Motor neuron (in vitro differentiated cells): ENCODE results near the gene PHLDB3. TPM values are rescaled to one million over a fixed set of nuclear protein-coding genes. Genes with fewer than 3 reads are reported as not detected.
"Not testable (repeated sequence)": the region's sequence is repeated elsewhere in the genome, so short reads cannot be mapped to it uniquely, and the experiment has no call there.

Experiments used
- ATAC-seq, 8 experiments: fragments of 200-7000 bp; cut with Tn5 transposase; replicated peaks in 6 of 8; 2 replicates each; pipeline ENCODE4 v1.8.0; 2021; ENCODE audit warnings: mild to moderate bottlenecking in 8 of 8, moderate library complexity in 8 of 8
- H3K27ac ChIP-seq, 2 donors: fragments of 250-450 bp; sonication (Bioruptor Pico); 2 replicates each; pipeline ENCODE4 v1.9.0; 2021; ENCODE audit warnings: antibody characterized with exemption in 2 of 2, mild to moderate bottlenecking in 2 of 2, moderate library complexity in 1 of 2
- H3K4me1 ChIP-seq, 2 donors: fragments of 250-450 bp; sonication (Bioruptor Pico); replicated peaks in 1 of 2; 2 replicates each; pipeline ENCODE4 v1.6.1; 2021; ENCODE audit warnings: antibody characterized with exemption in 2 of 2, mild to moderate bottlenecking in 2 of 2, moderate library complexity in 1 of 2
- H3K4me3 ChIP-seq, 5 donors: fragments of 250-450 bp; sonication (Bioruptor Pico); 2 replicates each; pipeline ENCODE4 v1.9.0; 2021; ENCODE audit warnings: antibody characterized with exemption in 5 of 5, mild to moderate bottlenecking in 5 of 5, moderate library complexity in 4 of 5
- WGBS, 10 experiments: fragments of 450-650 bp; shearing (Covaris generic); methylation state at CpG; one replicate each; pipeline ENCODE4 v1.0.0; 2022; 5-methylcytosine and 5-hydroxymethylcytosine counted together
- in situ Hi-C, 9 experiments: fragments of 400-800 bp; cut with MboI; loops; one replicate each; pipeline ENCODE4 v1.15.0; 2021; ENCODE audit warnings: low sequenced_read_pairs in 9 of 9, low pct_unique_long_range_greater_than_20kb in 2 of 9; ENCODE audit not compliant: unreplicated experiment in 9 of 9
- total RNA-seq, 8 experiments: library from RNA; unstranded; fragments of 300-600 nt; gene quantifications; 2 replicates each; pipeline versions ENCODE4 v1.2.3 to v1.2.4, GENCODE V29; 2022

Gene PHLDB3
- total RNA-seq: 10 to 100 TPM in 5 of 8 experiments, 1 to 10 TPM in 3; 3.9 to 17.7 (median 13.2) TPM

- peak; percentile 33 to 73 (median 69) for ATAC-seq
- H3K27ac ChIP-seq: peak within 1 kb of the TSS; percentile 14 to 80
- H3K4me1 ChIP-seq: peaks cover 0 to 6% of the 10 kb centered on the region in 2 donors
- peak within 1 kb of the TSS; percentile 49 to 65 (median 51) for H3K4me3 ChIP-seq
- WGBS, 10 experiments: 0 to 73% (median 0%) methylated on average over 1 to 4 of the region's 42 CpGs; no CpG with 5 or more reads in 7 of the 10 experiments
- in situ Hi-C loops: no loop called here
These were observed at the start of gene PHLDB3 for GRCh38 chr19:43504426-43505185. Gene PHLDB3 (minus strand): TSS chr19:43504746. CDS start chr19:43504118, 628 bp downstream.

- no peaks in the 10 kb centered on the region for H3K4me1 ChIP-seq
- no peak overlapping the region for H3K27ac ChIP-seq
- 33 to 100% (median 98%) methylated on average over 1 to 4 of the region's 4 CpGs; no CpG with 5 or more reads in 4 of the 10 experiments for WGBS, 10 experiments
- H3K4me3 ChIP-seq: no peak overlapping the region
- no peak for ATAC-seq
- in situ Hi-C loops: no loop called here
These were observed 49.1 kb upstream of the PHLDB3 start for GRCh38 chr19:43553656-43554055.

GRCh38 chr19:43552616-43553015, 48.1 kb upstream of the PHLDB3 start:
- in situ Hi-C loops: no loop called here
- no CpG with 5 or more reads among the region's 3 CpGs for WGBS, 10 experiments

GRCh38 chr19:43552198-43552450, 47.6 kb upstream of the PHLDB3 start:
- ATAC-seq: no peak
- WGBS, 10 experiments: no CpG with 5 or more reads among the region's 3 CpGs
- in situ Hi-C loops: no loop called here

More at GRCh38 chr19:43552616-43553015, 48.1 kb upstream of the PHLDB3 start:
- H3K4me3 ChIP-seq: no peak overlapping the region
- H3K4me1 ChIP-seq: no peaks in the 10 kb centered on the region
- no peak for ATAC-seq
- H3K27ac ChIP-seq: no peak overlapping the region

GRCh38 chr19:43551399-43552197, 47.1 kb upstream of the PHLDB3 start:
- Histone ChIP-seq H3K27ac (no peak overlapping the region), H3K4me3 (no peak overlapping the region), H3K4me1 (no peaks in the 10 kb centered on the region)
- no peak for ATAC-seq
- WGBS, 10 experiments: 0 to 100% (median 89%) methylated on average over 1 to 8 of the region's 23 CpGs; no CpG with 5 or more reads in 1 of the 10 experiments
- in situ Hi-C loops: no loop called here

More at GRCh38 chr19:43552198-43552450, 47.6 kb upstream of the PHLDB3 start:
- Histone ChIP-seq H3K27ac (no peak overlapping the region), H3K4me1 (no peaks in the 10 kb centered on the region), H3K4me3 (no peak overlapping the region)

- 54 to 100% (median 90%) methylated on average over 1 to 2 of the region's 2 CpGs; no CpG with 5 or more reads in 2 of the 10 experiments for WGBS, 10 experiments
- no peak overlapping the region for H3K4me3 ChIP-seq
- peak in 1 of 8 experiments; percentile 35 for ATAC-seq
- in situ Hi-C loops: no loop called here
- no peak overlapping the region for H3K27ac ChIP-seq
- no peaks in the 10 kb centered on the region for H3K4me1 ChIP-seq
These were observed 44.2 kb upstream of the PHLDB3 start for GRCh38 chr19:43548706-43549105.

- no CpG with 5 or more reads among the region's 24 CpGs for WGBS, 10 experiments
- H3K27ac ChIP-seq, H3K4me3 ChIP-seq, in situ Hi-C loops, H3K4me1 ChIP-seq, ATAC-seq: not testable (repeated sequence)
These were observed 43.4 kb upstream of the PHLDB3 start for GRCh38 chr19:43547926-43548325.

- WGBS, 10 experiments: 100% methylated on average over 1 of the region's 3 CpGs; no CpG with 5 or more reads in 8 of the 10 experiments
- in situ Hi-C loops: no loop called here
- Histone ChIP-seq H3K27ac (no peak overlapping the region), H3K4me3 (no peak overlapping the region), H3K4me1 (no peaks in the 10 kb centered on the region)
- ATAC-seq: no peak
These were observed 42.0 kb upstream of the PHLDB3 start for GRCh38 chr19:43546581-43546980.

- no peak overlapping the region for H3K27ac ChIP-seq
- ATAC-seq: peak in 1 of 8 experiments; percentile 43
- no peaks in the 10 kb centered on the region for H3K4me1 ChIP-seq
- in situ Hi-C loops: no loop called here
- WGBS, 10 experiments: no CpG with 5 or more reads among the region's 2 CpGs
- no peak overlapping the region for H3K4me3 ChIP-seq
These were observed 41.4 kb upstream of the PHLDB3 start for GRCh38 chr19:43545981-43546380.

- Histone ChIP-seq H3K4me3 (no peak overlapping the region), H3K4me1 (no peaks in the 10 kb centered on the region), H3K27ac (no peak overlapping the region)
- WGBS, 10 experiments: 80 to 94% (median 88%) methylated on average over 1 to 5 of the region's 5 CpGs; no CpG with 5 or more reads in 5 of the 10 experiments
- no peak for ATAC-seq
- in situ Hi-C loops: no loop called here
These were observed 40.7 kb upstream of the PHLDB3 start for GRCh38 chr19:43545276-43545675.

- ATAC-seq: no peak
- 100% methylated on average over 1 to 6 of the region's 9 CpGs; no CpG with 5 or more reads in 7 of the 10 experiments for WGBS, 10 experiments
- Histone ChIP-seq H3K27ac (no peak overlapping the region), H3K4me3 (no peak overlapping the region), H3K4me1 (no peaks in the 10 kb centered on the region)
- in situ Hi-C loops: no loop called here
These were observed 39.5 kb upstream of the PHLDB3 start for GRCh38 chr19:43544077-43544476.

- no peaks in the 10 kb centered on the region for H3K4me1 ChIP-seq
- no peak overlapping the region for H3K4me3 ChIP-seq
- in situ Hi-C loops: no loop called here
- 60 to 93% (median 91%) methylated on average over 1 to 4 of the region's 5 CpGs; no CpG with 5 or more reads in 5 of the 10 experiments for WGBS, 10 experiments
- no peak overlapping the region for H3K27ac ChIP-seq
- ATAC-seq: no peak
These were observed 37.5 kb upstream of the PHLDB3 start for GRCh38 chr19:43541920-43542650.

GRCh38 chr19:43540381-43540780, 35.8 kb upstream of the PHLDB3 start:
- in situ Hi-C loops: no loop called here
- Histone ChIP-seq H3K27ac (no peak overlapping the region), H3K4me1 (no peaks in the 10 kb centered on the region), H3K4me3 (no peak overlapping the region)
- no peak for ATAC-seq
- 0 to 100% (median 100%) methylated on average over 1 to 3 of the region's 3 CpGs; no CpG with 5 or more reads in 3 of the 10 experiments for WGBS, 10 experiments
